ENCODE measurements around the gene CANX. TPM values are rescaled to one million over a fixed set of nuclear protein-coding genes. Genes with fewer than 3 reads are reported as not detected.
A peak's percentile ranks its signal among the peaks of the same experiment; 100 is the strongest.

CANX gene
- total and polyA plus RNA-seq, 4 donors: 143 to 514 (median 347) TPM

GRCh38 chr5:179759581-179760551 is 61.1 kb downstream of the CANX start:
- Histone ChIP-seq H3K9me3 (ENCODE audit: control insufficient read depth, low read length) (no peaks in the 10 kb centered on the region), H3K4me1 (ENCODE audit: control insufficient read depth in 1 of 2, insufficient read depth in 2 of 2, low read length in 2 of 2) (peaks cover 3% of the 10 kb centered on the region in 2 donors), H3K27ac (ENCODE audit: low read depth in 1 of 2, low read length in 2 of 2) (no peak overlapping the region), H3K27me3 (ENCODE audit: control insufficient read depth in 1 of 2, insufficient read depth in 2 of 2, low read length in 1 of 2) (no peaks in the 10 kb centered on the region), H3K36me3 (ENCODE audit: control insufficient read depth in 1 of 2, insufficient read depth in 2 of 2, low read length in 1 of 2) (no peaks in the 10 kb centered on the region), H3K4me3 (ENCODE audit: low read length in 2 of 2) (no peak overlapping the region)
- ATAC-seq (ENCODE audit: low FRiP score): no peak
- intact Hi-C loops (cut with DNase I): loop anchor here in 1 of 2 donors (5.0 kb wide), 1 partner anchor 37 kb away; no protein-coding TSS in a partner anchor
- peak; percentile 47 to 61 for DNase-seq
- WGBS, 2 donors: 86 to 87% methylated on average over 9 of the region's 9 CpGs

GRCh38 chr5:179762079-179762780 is 63.5 kb downstream of the CANX start:
- intact Hi-C loops (cut with DNase I): loop anchor here (2.0 to 5.0 kb wide), 2 partner anchors 29 to 35 kb away; partner anchors contain the start of gene MAML1 (in 1 of the 2)
- Histone ChIP-seq H3K27ac (ENCODE audit: low read depth in 1 of 2, low read length in 2 of 2) (peak overlapping the region in 1 of 2 donors; percentile 61), H3K4me1 (ENCODE audit: control insufficient read depth in 1 of 2, insufficient read depth in 2 of 2, low read length in 2 of 2) (peaks cover 0 to 3% of the 10 kb centered on the region in 2 donors), H3K36me3 (ENCODE audit: control insufficient read depth in 1 of 2, insufficient read depth in 2 of 2, low read length in 1 of 2) (no peaks in the 10 kb centered on the region), H3K9me3 (ENCODE audit: control insufficient read depth, low read length) (no peaks in the 10 kb centered on the region), H3K27me3 (ENCODE audit: control insufficient read depth in 1 of 2, insufficient read depth in 2 of 2, low read length in 1 of 2) (no peaks in the 10 kb centered on the region), H3K4me3 (ENCODE audit: low read length in 2 of 2) (no peak overlapping the region)
- ATAC-seq (ENCODE audit: low FRiP score) (peak; percentile 27), DNase-seq (peak; percentile 38 to 61)
- WGBS, 2 donors: 54 to 57% methylated on average over 10 of the region's 10 CpGs

DNA sequence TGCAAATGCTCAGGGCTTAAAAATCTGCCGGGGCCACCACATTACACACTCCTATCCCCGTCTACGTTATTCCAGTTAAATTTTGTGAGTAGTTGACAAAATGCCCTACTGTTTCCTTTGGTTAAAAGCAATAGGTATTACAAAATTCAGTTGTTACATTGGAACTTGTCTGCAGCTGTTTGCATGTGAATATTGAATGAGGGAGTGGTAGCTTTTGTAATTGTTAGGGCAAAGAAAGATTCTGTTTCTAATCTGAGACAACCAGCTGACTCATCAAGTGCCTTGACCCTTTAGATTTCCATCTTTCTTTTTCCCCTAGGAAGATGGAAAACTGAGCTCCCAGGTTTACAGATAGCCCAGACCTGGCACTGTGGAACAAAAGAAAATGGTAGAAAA is 64.0 kb downstream of the CANX start:
- 9 to 11% methylated on average over 3 of the region's 3 CpGs for WGBS, 2 donors
- DNase-seq (no peak), ATAC-seq (ENCODE audit: low FRiP score) (no peak)
- Histone ChIP-seq H3K27ac (ENCODE audit: low read depth in 1 of 2, low read length in 2 of 2) (peak overlapping the region in 1 of 2 donors; percentile 61), H3K27me3 (ENCODE audit: control insufficient read depth in 1 of 2, insufficient read depth in 2 of 2, low read length in 1 of 2) (no peaks in the 10 kb centered on the region), H3K36me3 (ENCODE audit: control insufficient read depth in 1 of 2, insufficient read depth in 2 of 2, low read length in 1 of 2) (no peaks in the 10 kb centered on the region), H3K4me1 (ENCODE audit: control insufficient read depth in 1 of 2, insufficient read depth in 2 of 2, low read length in 2 of 2) (peaks cover 0 to 3% of the 10 kb centered on the region in 2 donors), H3K4me3 (ENCODE audit: low read length in 2 of 2) (no peak overlapping the region), H3K9me3 (ENCODE audit: control insufficient read depth, low read length) (no peaks in the 10 kb centered on the region)
- intact Hi-C loops (cut with DNase I): loop anchor here (1.0 to 5.0 kb wide), 3 partner anchors 30 to 35 kb away; partner anchors contain the start of gene MAML1 (in 1 of the 2)

DNA sequence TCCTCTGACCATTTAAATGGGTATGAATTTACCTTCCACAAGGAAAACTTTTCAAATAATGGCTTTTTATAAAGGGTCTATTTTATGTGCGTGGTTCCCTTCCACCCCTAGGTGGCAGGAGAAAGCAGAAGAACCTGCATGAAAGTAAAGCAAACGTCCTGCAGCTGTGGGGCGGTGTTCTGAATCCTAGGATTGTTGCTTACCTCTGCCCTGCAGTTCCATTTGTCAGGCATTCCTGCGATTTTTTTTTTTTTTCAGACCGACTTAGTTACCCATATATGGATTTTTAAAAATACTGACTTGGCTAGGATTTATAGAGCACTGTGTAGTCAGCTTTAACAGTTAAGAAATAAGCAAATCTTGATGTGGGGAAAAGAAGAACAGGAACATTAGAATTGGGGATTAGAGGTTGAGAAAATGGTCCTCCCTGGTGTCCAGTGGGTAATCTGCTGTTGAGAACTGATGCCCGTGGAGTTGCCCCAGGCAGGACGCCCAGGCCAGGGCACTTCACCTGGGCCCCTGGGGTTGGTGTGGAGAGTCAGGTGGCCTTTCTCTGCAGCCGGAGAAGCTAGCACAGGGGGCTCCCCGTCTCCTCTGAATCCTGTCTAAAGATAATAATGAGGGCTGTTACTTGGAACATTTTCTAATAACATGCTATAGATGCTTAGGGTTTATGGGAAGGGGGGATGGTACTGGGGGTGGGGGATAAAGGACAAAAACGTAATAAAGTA is 64.6 kb downstream of the CANX start:
- H3K27me3 ChIP-seq (ENCODE audit: control insufficient read depth in 1 of 2, insufficient read depth in 2 of 2, low read length in 1 of 2): no peaks in the 10 kb centered on the region
- ATAC-seq (ENCODE audit: low FRiP score) (peak; percentile 86), DNase-seq (peak; percentile 73 to 78)
- no peak overlapping the region for H3K4me3 ChIP-seq (ENCODE audit: low read length in 2 of 2)
- 5 to 8% methylated on average over 10 of the region's 10 CpGs for WGBS, 2 donors
- peak overlapping the region; percentile 46 to 95 for H3K27ac ChIP-seq (ENCODE audit: low read depth in 1 of 2, low read length in 2 of 2)
- H3K36me3 ChIP-seq (ENCODE audit: control insufficient read depth in 1 of 2, insufficient read depth in 2 of 2, low read length in 1 of 2): no peaks in the 10 kb centered on the region
- peaks cover 0 to 3% of the 10 kb centered on the region in 2 donors for H3K4me1 ChIP-seq (ENCODE audit: control insufficient read depth in 1 of 2, insufficient read depth in 2 of 2, low read length in 2 of 2)
- intact Hi-C loops (cut with DNase I): loop anchor here (1.0 to 5.0 kb wide), 3 partner anchors 31 to 34 kb away; partner anchors contain the start of gene MAML1 (in 1 of the 2)
- no peaks in the 10 kb centered on the region for H3K9me3 ChIP-seq (ENCODE audit: control insufficient read depth, low read length)

- Histone ChIP-seq H3K27me3 (ENCODE audit: control insufficient read depth in 1 of 2, insufficient read depth in 2 of 2, low read length in 1 of 2) (no peaks in the 10 kb centered on the region), H3K27ac (ENCODE audit: low read depth in 1 of 2, low read length in 2 of 2) (peak overlapping the region; percentile 1 to 95), H3K36me3 (ENCODE audit: control insufficient read depth in 1 of 2, insufficient read depth in 2 of 2, low read length in 1 of 2) (no peaks in the 10 kb centered on the region), H3K4me3 (ENCODE audit: low read length in 2 of 2) (no peak overlapping the region), H3K4me1 (ENCODE audit: control insufficient read depth in 1 of 2, insufficient read depth in 2 of 2, low read length in 2 of 2) (peaks cover 0 to 3% of the 10 kb centered on the region in 2 donors), H3K9me3 (ENCODE audit: control insufficient read depth, low read length) (no peaks in the 10 kb centered on the region)
- 55 to 60% methylated on average over 8 of the region's 8 CpGs for WGBS, 2 donors
- intact Hi-C loops (cut with DNase I): loop anchor here in 1 of 2 donors (5.0 kb wide), 1 partner anchor 33 kb away; no protein-coding TSS in a partner anchor
- ATAC-seq (ENCODE audit: low FRiP score) (no peak), DNase-seq (peak; percentile 19 to 35)
Observed at GRCh38 chr5:179764056-179764455, 65.3 kb downstream of the CANX start.

- 22 to 30% methylated on average over 13 of the region's 13 CpGs for WGBS, 2 donors
- peak; percentile 76 for ATAC-seq (ENCODE audit: low FRiP score)
- H3K9me3 ChIP-seq (ENCODE audit: control insufficient read depth, low read length): no peaks in the 10 kb centered on the region
- peak; percentile 82 to 84 for DNase-seq
- H3K4me1 ChIP-seq (ENCODE audit: control insufficient read depth in 1 of 2, insufficient read depth in 2 of 2, low read length in 2 of 2): peaks cover 0 to 3% of the 10 kb centered on the region in 2 donors
- H3K27ac ChIP-seq (ENCODE audit: low read depth in 1 of 2, low read length in 2 of 2): peak overlapping the region; percentile 5 to 66
- intact Hi-C loops (cut with DNase I): no loop called here
- H3K4me3 ChIP-seq (ENCODE audit: low read length in 2 of 2): no peak overlapping the region
- H3K36me3 ChIP-seq (ENCODE audit: control insufficient read depth in 1 of 2, insufficient read depth in 2 of 2, low read length in 1 of 2): no peaks in the 10 kb centered on the region
- H3K27me3 ChIP-seq (ENCODE audit: control insufficient read depth in 1 of 2, insufficient read depth in 2 of 2, low read length in 1 of 2): no peaks in the 10 kb centered on the region
Observed at GRCh38 chr5:179765400-179765799, 66.6 kb downstream of the CANX start.

DNA sequence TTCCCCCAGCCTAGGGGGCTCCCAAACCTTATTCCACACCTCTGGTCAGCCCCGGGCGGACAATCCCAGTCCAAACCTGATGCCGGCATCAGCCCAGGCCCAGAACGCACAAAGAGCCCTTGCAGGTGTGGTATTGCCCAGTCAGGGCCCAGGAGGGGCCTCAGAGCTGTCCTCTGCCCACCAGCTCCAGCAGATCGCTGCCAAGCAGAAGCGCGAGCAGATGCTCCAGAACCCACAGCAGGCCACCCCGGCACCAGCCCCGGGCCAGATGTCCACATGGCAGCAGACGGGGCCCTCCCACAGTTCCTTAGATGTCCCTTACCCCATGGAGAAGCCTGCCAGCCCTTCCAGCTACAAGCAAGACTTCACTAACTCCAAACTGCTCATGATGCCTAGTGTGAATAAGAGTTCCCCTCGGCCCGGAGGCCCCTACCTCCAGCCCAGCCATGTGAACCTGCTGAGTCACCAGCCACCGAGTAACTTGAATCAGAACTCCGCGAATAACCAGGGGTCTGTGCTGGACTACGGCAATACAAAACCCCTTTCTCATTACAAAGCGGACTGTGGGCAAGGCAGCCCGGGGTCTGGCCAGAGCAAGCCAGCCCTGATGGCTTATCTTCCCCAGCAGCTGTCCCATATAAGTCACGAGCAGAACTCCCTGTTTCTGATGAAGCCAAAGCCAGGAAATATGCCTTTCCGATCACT is 67.4 kb downstream of the CANX start:
- intact Hi-C loops (cut with DNase I): no loop called here
- WGBS, 2 donors: 70 to 73% methylated on average over 20 of the region's 20 CpGs
- no peak for ATAC-seq (ENCODE audit: low FRiP score)
- peak; percentile 61 to 67 for DNase-seq
- H3K27ac ChIP-seq (ENCODE audit: low read depth in 1 of 2, low read length in 2 of 2): peak overlapping the region in 1 of 2 donors; percentile 66
- no peak overlapping the region for H3K4me3 ChIP-seq (ENCODE audit: low read length in 2 of 2)
- peaks cover 0 to 3% of the 10 kb centered on the region in 2 donors for H3K4me1 ChIP-seq (ENCODE audit: control insufficient read depth in 1 of 2, insufficient read depth in 2 of 2, low read length in 2 of 2)
- H3K27me3 ChIP-seq (ENCODE audit: control insufficient read depth in 1 of 2, insufficient read depth in 2 of 2, low read length in 1 of 2): no peaks in the 10 kb centered on the region
- peaks cover 2% of the 10 kb centered on the region in 2 donors for H3K36me3 ChIP-seq (ENCODE audit: control insufficient read depth in 1 of 2, insufficient read depth in 2 of 2, low read length in 1 of 2)
- H3K9me3 ChIP-seq (ENCODE audit: control insufficient read depth, low read length): no peaks in the 10 kb centered on the region
